Stimulated activated CD4-positive, alpha-beta T cell treated with anti-CD3 and anti-CD28 coated beads, Interleukin-12 subunit alpha, Interleukin-12 subunit beta, amount 100 ng/mL, for 4 hours (primary cell): ENCODE results near the gene ASXL3.

Source experiments
- DNase-seq: peaks from one replicate; pipeline ENCODE4 v3.0.0-alpha.2; 2020

The ASXL3 gene

DNA sequence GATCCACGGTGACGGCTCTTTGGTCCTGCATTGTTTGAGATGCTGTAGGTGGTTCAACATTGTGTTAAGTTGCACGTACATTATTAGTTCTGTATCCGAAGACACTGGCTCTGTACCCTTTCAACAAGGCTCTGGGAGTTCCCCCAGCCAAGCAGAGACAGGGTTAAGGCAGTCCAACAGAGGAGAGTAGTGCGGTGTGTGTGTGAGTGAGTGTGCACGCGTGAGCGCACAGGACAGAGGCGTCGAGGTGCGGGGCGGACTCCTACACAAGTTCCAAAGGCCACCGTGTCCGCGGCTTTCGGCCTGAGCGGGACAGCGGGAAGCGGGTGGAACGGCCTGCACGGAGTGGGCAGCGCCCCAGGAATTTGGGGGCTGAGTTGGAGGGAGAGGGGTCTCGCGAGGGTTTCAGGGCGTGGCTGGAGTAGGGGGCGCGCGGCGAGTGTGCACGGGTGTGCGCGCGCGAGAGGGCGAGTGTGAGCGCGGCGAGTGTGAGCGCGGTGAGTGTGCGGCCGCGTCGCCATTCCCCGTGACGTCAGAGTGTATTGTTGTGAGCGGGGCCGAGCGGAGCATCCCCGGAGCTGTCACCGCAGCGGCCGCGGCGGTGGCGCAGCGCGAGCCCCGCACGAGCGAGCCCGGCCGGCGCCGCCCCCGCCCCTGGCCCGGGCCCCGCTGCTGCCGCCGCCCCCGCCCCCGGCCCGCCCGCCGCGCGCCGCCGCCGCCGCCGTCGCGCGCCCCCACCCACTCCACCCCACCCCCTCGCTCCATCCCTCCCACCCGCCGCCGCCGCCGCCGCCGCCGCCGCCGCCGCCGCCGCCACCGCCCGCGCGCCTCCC is at the start of gene ASXL3:
Gene ASXL3 (plus strand): TSS at position 535 of the 833 bp plus-strand sequence. CDS start 413 bp downstream, outside the sequence.
- no peak for DNase-seq

DNA sequence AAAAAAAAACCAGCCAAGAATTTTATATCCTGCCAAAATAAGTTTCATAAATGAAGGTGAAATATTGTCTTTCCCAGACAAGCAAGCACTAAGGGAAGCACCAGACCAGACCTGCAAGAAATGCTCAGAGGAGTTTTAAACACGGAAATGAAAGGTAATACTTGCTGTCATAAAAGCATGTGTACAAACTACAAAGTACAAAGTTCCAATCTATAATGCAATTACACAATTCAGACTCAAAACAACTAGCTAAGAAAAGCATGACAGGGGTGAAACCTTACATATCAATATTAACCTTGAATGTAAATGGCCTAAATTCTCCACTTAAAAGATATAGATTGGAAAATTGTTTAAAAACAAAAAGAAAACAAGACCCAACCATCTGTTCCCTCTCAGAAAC is 45.0 kb upstream of the ASXL3 start:
- DNase-seq: no peak

DNA sequence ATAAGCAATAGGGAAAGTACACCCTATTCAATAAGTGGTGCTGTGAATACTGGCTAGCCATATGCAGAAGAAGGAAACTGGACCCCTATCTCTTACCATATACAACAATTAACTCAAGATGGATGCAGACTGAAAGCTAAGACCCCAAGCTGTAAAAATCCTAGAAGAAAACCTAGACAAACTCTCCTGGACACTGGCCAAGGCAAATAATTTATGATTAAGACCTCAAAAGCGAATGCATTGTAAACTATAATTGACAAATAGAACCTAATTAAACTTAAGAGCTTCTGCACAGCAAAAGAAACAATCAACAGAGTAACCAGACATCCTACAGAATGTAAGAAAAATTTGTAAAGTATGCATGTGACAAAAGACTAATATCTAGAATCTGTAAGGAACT is 41.1 kb upstream of the ASXL3 start:
- no peak for DNase-seq

DNA sequence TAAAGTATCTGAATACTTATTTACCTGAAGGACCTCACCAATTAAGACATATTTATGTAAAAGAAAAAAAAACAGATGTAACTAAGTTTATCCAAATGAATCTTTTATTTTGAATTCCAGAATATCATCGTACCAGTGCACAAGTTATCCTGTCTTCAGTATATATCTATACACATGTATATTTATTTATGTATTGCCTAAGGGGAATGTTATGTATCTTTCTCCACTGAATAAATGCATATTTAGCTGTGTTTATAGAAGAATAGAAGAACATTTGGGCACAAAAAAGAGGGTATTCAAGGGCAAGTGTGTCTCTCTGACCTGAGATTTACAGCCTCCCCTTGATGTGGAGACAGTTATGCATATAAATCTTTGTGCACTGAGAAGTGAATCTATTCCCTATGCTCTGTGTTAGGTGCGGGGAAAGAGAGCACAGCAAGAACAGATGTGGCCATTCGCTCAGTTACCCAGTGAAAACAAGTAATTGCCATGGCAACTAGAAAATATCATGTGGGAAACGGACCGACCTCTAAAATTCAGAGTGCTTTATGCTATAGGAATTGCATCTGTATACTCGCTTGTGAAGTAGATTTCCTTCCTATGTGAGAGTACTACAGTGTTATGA is 39.5 kb upstream of the ASXL3 start:
- DNase-seq: no peak

DNA sequence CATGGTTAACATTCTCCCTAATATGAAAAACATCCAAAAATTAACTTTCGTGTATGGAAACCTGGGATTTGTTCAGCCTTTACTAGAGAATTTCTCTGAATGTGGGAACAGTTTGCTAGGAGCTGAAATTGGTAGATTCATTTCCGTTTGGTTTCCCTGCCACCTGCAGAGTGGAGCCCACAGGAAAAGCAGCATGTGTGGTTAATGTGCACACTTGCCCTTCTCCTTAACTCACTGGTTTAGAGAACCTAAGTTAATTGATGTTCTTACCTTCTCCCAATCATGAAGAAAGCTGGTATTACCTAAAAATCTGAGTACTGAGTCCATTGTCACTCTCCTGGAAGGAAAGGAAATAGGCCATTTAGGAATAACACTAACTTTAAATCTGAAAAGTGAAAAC is 37.6 kb upstream of the ASXL3 start:
- no peak for DNase-seq

DNA sequence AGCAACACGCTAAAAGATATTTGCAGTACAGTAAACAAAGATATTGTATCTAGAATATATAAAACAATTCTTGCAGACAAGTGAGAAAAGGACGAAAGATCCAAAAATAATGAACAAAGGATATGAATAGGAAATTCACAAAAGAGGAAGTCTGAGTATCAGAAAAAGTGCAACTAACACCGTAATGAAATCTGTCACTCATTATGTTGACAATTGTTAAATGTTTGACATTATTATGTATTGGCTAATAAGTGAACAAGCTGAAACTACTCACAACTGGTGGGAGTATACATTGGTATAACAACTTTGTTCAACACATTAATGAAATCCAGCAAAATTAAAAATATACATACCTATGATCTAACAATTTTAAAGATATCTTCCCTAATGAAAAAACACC is 36.7 kb upstream of the ASXL3 start:
- no peak for DNase-seq

DNA sequence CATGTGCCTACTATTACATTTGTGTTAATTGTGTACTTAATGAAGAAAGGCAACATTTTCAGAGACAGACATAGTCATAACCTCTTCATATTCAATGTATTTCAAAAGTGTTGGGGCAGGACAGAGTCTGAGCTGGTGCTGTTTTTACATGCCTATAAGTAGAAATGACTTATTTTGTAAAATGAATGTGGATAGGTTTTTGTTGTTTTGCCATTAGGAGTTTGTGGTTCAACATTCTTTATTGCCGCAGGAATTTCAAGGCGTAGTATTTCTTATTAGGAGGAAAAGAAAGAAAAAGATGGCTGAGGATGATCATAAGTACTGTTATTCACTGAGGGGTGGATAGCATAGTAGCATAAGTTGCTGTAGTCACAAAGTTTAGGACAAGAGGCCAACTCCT is 21.2 kb upstream of the ASXL3 start:
- no peak for DNase-seq

DNA sequence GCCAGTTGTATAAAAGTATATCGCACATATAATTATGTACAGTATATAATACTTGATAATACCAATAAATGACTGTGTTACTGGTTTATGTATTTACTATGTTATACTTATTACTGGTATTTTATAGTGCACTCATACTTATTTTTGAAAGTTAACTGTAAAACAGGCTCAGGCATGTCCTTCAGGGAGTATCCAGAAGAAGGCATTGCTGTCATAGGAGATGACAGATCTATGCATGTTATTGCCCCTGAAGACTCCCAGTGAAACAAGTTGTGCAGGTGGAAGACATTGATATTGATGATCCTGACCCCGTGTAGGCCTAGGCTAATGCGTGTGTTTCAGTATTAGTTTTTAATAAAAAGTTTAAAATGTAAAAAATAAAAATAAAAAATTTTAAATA is 20.3 kb upstream of the ASXL3 start:
- DNase-seq: no peak

DNA sequence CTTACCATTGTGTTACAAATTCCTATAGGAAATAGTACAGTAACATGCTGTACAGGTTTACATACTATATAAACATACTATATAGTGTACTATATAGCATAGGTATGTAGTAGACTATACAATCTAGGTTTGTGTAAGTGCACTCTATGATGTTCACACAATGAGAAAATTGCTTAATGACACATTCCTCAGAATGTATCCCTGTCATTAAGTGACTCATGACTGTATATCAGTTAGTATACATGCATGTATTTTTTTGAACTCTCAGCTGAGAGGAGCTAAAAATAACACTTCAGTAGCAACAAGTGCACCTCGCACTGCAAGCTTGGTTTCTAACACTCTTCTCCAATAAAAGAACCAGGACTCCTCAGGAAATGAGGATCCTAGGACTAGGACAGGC is 19.5 kb upstream of the ASXL3 start:
- DNase-seq: no peak

DNA sequence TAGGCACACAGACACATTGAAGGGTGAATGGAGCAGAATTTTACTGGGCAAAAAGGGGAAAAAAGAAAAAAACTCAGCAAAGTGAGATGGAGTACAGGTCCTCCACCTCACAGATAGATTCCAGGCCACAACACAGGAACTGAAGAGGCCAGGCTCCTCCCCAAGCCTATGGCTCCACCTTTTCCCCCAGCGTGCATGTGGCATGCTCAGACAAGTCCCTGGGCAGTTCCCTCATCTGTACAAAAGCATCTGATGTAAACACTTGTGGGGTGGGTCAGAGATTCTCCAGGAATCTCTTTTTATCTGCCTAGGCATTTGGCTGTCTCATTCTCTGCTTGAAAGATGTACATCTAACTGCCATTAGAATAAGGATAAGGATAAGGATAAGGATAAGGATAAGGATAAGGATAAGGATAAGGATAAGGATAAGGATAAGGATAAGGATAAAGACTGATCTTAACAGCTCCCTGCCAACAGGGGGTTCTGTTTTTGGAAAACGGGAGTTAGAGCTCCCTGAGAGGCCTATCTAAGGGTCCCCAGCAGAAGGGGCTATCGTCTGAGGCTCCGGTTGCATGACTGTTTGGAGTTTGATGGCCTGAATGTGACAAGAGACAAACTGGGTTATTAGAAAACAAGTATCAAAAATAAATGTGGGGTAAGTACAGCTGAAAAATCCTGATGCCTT is 17.2 kb upstream of the ASXL3 start:
- no peak for DNase-seq

DNA sequence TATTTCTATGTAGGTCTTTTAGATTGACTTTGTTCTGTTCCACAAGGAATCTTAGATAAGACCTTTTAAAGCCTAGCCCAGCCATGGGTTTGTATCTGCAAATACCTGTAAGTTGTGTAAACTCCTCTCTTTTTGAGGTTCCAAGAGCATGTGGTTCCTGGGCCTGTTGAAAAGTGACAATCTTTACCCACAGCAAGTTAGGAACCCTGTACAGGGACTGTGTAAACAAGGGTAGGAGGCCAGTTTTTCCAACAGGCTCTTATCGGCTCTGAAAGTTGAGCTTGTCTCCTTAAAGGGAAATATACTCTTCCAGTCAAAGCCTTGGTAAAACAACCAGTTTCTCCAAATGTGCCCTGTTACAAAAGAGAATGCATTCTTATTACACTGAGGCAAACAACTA is 15.3 kb upstream of the ASXL3 start:
- no peak for DNase-seq

DNA sequence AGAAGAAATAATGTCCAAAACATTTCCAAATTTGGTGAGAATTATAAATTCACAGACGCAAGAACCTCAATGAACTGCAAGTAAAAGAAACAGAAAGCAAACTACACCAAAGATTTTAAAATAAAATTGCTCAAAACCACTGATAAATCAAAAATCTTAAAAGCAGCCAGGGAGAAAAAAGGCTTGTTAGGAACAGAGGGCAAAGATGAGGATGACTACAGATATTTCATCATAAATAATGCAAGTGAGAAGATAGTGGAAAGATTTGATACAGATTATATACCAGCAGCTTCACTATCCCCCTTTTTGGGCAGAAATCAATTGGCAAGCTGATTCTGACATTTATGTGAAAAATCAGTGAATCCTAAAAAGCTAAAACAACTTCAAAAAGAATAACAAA is 10.3 kb upstream of the ASXL3 start:
- no peak for DNase-seq

DNA sequence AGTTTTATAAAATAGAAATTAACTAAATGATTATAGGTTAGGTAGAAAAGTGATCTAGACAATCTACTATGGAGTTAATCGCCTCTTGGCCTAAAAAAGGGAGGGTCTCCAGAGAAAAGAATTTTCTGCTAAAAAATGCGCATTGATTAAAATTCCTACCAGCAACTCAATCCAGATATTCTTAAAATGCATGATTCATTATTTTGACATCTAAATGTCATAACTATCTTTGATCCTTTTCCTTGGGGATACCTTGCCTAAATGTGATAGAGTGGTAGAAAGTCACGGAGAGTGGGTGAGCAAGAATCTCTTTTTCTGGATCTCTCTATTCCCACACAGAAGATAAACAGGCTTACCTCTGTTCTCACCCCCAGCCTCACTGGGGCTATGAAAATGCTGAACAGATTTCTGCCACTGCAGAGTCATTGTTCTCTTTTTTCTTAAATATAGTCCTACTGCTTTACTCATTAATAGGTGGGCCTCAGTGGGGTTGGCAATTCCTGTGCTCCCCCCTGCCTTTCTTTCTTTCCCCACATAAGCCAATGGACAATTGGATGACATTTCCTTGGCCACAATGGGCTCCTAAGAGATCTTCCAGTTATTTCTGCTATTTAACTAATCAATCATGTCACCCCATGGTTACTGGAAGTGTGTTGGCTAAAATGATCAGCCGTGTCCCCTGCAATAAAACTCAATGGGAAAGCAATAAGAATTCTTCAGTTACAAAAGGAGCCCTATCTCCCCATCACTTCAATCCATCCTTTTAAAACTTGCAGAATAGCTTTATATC is 5.8 kb upstream of the ASXL3 start:
- DNase-seq: no peak

DNA sequence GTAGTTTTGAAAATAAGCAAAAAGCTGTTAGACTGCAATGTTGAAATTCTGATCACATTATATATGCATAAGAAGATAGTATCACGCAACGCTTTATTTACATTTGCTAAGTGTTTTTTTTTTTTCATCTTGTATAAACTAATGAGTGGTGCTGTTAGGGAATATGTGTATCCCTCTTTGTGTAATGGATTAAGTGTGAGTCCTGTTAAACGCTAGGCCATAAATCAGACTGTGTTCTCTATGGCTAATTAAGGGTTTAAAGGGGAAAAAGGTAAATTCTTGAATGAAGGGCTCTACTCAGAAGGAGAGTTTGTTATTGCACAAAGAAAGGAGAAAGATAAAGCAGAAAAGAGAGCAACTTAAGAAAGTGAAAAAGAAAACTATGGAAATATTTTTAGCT is 4.8 kb upstream of the ASXL3 start:
- DNase-seq: no peak

DNA sequence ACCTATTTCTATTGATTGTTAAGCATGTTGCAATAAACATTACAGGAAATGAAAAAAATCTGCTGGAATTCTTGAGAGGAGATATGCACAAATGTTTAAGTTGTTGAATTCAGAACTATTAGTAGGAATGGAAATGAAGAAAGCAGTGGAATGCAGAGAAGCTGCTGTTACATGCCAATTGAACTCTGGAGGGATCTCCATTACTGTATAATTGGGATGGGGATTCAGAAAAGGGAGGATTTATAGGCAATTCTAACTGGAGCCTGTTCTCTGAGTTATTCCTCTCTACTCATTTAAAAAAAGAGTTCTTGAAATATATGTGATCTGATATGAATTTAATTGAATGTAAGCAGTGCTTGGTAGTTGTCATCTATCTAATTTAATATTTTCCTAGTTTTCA is 2.6 kb upstream of the ASXL3 start:
- no peak for DNase-seq

DNA sequence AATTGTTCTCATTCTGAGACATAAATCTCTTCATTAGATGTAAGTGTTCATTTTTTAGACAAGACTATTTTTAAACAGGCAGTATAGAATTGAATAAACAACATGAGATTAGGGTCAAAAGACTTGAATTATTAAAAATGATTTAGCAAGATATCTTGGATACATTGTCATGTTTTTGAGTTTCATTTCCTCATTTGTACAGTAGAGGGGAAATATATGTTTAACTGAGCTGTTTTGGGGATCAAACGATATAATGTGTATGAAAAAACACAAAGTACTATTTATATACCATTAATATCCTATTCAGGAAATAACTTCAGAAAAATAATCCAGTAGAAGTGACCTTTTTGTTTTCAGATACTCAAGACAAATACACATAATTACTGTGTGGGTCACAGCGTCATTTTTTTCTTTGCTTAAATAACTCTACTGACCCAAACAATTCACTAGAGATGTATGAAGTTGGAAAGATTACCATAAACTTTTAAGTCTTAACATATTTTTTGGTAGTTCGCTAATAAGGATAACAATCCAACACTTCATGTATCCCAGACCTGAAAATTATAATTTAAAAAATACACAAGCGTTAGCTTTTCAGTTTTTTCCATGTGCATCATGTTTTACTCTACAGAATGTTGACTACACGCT is 896 bp upstream of the ASXL3 start:
- no peak for DNase-seq

DNA sequence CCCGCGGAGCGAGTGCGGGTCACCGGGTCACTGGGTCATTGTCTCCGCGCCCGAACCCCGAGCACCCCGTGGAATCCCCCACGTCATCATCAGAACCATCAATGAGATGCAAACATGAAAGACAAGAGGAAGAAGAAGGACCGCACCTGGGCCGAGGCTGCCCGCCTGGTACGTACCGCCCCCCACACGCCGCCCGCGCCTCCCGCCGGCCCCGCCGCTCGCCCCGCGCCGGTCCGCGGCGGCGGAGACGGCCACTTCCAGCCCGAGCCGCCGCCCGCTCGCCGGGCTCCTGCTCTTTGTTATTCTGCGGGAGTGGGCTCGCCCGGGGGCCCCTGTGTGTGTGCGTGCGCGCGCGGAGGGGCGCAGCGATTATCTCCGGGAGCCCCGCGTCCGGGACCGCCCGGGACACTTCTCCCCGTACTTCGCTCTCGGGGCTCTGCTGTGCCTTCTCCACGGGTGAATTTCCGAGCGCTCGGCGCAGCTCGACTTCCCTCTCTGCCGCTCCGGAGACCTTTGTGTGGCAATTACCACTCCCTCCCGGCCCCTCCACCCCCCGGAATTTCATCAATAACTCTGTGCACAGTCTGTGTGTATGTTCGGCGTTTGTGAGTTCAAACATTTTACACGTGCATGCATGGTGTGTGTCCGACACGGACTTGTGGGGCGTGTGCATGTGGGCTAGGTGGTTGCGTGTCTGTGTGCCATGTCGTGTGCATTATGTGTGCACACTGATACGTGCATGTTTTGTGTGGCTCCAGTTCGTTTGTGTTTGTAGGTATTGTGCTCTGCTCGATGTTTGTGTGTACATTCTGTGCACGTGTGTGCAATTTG is 714 bp downstream of the ASXL3 start:
- DNase-seq: no peak

DNA sequence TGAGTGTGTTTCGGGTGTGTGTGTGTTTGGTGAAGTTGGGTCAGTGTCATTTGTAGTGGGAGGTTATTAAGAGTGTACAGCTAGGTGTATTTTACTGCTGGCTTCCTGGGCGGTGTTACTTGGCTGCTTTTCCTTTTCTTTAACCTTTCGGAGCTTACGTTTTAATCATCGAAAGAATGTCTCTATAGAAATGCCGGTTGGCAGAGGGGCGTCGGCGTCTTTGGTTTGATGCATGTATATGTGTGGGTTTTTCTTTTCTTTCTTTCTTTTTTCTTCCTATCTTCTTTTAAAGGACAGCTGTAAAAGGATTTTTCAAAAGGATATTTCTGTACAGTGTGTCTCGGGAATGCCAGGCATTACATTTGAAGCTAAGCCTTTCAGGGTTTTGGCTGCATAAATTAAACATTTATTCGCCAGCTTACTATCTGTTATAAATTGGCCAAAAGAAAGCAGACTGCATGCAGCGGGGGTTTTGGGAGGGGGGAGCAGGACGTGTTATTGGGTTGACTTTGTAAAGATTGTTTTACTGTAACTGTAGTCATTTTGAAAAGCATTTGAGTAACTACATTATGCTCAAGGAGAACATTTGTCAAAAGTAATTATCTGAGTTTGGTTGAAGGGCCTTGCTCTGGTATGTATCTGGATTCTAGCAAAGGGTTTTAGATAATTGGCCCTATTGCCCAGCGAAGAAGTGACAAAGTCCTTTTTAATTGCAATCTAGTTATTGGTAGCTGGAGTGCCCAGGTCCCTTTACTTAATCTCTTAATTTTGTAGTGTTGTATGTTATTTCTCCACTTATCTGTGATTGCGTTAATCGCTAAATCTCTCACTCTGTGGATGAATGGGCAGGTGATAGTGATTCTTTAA is 1.6 kb downstream of the ASXL3 start:
- no peak for DNase-seq

DNA sequence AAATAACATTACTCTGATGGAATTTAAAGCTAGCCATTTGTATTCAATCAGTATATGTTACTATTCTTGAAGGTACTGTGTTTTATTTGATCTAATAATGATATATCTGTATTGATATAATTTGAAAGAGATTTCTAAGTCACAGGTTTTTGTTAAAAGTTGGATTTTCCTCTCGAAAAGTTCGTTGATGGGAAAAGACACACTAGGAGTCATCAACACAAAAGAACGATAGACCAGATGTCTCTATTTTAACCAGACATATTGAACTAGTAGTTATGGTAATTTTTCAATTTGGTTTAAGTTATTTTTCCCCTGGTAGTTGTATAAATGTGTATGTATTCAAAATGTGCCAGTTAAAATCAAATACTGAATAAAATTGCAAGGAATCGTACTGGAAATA is 2.5 kb downstream of the ASXL3 start:
- no peak for DNase-seq

DNA sequence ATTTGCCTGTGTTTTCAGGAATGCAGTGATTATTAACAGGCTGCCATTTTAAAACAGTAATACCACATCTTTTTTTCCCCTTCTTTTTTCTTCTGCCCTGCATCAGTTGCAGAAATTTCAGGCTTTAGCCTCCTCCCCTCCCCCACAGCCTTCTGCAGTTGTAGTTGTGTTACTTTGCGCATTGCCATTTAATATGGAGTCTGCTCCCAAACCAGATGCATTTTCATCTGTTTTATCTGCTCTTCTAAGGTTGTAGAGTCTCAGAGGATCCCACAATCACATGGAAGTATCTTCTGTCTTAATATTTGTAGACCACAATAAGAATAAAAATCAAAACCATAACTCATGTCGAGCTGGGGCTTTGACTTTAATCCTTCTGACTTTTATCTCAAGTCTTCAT is 3.8 kb downstream of the ASXL3 start:
- no peak for DNase-seq

DNA sequence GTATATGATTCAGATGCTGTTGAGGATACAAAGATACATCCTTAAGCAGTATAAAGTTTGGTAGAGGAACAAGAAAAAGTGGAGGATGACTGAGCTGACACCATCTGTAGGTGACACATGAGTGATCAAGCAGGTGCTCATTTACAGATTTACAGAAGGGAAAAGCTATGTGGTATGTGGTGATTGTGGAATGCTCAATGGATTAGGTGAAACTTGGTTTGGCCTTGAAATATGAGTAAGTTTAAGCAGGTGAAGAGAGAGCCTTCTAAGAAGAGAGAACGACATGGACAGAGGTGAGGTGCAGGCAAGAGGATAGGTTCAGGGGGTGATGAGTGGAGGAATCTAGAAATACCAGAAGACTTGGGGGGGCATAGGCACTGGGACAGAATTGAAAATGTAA is 5.9 kb downstream of the ASXL3 start:
- DNase-seq: no peak
